HepG2 (cell line): ENCODE results near the gene CAMK2D. TPM values are rescaled to one million over a fixed set of nuclear protein-coding genes. Genes with fewer than 3 reads are reported as not detected.

Experiments
- ELF3 ChIP-seq: IDR thresholded peaks from 2 replicates; pipeline ENCODE4 v1.6.1; 2016; ENCODE audit warnings: missing genetic modification reagents, missing compliant biosample characterization
- FOXA1 ChIP-seq, 2 experiments: fragments of 450-650 bp in 1 of 2; sonication (generic) in 1 of 2; formaldehyde crosslinking in 1 of 2; IDR thresholded peaks; 2 replicates each; pipeline versions ENCODE4 v1.4.0 to v1.6.1; 2016 to 2020; ENCODE audit warnings: missing genetic modification reagents in 1 of 2
- KDM5A ChIP-seq: fragments of 200-600 bp; sonication (generic); IDR thresholded peaks from 2 replicates; pipeline ENCODE4 v1.7.0; 2018; ENCODE audit warnings: antibody characterized with exemption, mild to moderate bottlenecking, low read length, borderline replicate concordance
- KMT2B ChIP-seq: IDR thresholded peaks from 2 replicates; pipeline ENCODE4 v1.6.1; 2016; ENCODE audit warnings: missing genetic modification reagents, missing compliant biosample characterization
- SOX6 ChIP-seq, 2 experiments: fragments of 450-650 bp in 1 of 2; sonication (generic) in 1 of 2; formaldehyde crosslinking in 1 of 2; IDR thresholded peaks; 2 replicates each; pipeline versions ENCODE4 v1.4.0 to v1.6.1; 2017 to 2020; ENCODE audit warnings: antibody characterized with exemption in 1 of 2, mild to moderate bottlenecking in 1 of 2, missing genetic modification reagents in 1 of 2
- TOE1 ChIP-seq: sonication (generic); formaldehyde crosslinking; IDR thresholded peaks from 2 replicates; pipeline ENCODE4 v1.4.0; 2020; ENCODE audit warnings: mild to moderate bottlenecking, missing genetic modification reagents
- ZNF224 ChIP-seq: sonication (generic); formaldehyde crosslinking; IDR thresholded peaks from 2 replicates; pipeline ENCODE4 v1.5.0; 2020; ENCODE audit warnings: mild to moderate bottlenecking, missing genetic modification reagents
- ZSCAN22 ChIP-seq: sonication (generic); formaldehyde crosslinking; IDR thresholded peaks from 2 replicates; pipeline ENCODE4 v1.4.0; 2020; ENCODE audit warnings: mild to moderate bottlenecking, missing genetic modification reagents
- polyA plus RNA-seq, 8 experiments: library from polyadenylated mRNA; depleted of rRNA in 3 of 8; stranded (reverse) in 7 of 8; unstranded in 1 of 8; fragments of >200 nt; fragmentation: Illumina TruSeq in 4 of 8; extraction: Trizol in 4 of 8; gene quantifications; 2 replicates each; pipeline versions ENCODE4 v1.2.1 to v1.2.3, GENCODE V29; 2011 to 2016; ENCODE audit warnings: low read depth in 4 of 8, missing spikeins in 1 of 8, mixed read lengths in 1 of 8; ENCODE audit not compliant: insufficient read depth in 1 of 8
- total RNA-seq, 5 experiments: library from RNA; depleted of rRNA; stranded (reverse); fragments of >200 nt; fragmentation: Illumina TruSeq; extraction: Trizol; gene quantifications; 2 replicates each; pipeline ENCODE4 v1.2.3, GENCODE V29; 2016; ENCODE audit warnings: low read depth in 1 of 5
- TF ChIP-seq, protein P1 (sequence below): sonication (generic); formaldehyde crosslinking; IDR thresholded peaks from 2 replicates; pipeline ENCODE4 v1.4.0; 2020; ENCODE audit warnings: missing genetic modification reagents, mild to moderate bottlenecking, borderline replicate concordance
- TF ChIP-seq, protein P2 (sequence below): sonication (generic); formaldehyde crosslinking; IDR thresholded peaks from 2 replicates; pipeline ENCODE4 v1.4.0; 2020; ENCODE audit warnings: missing genetic modification reagents
- TF ChIP-seq, protein P3 (sequence below): sonication (generic); formaldehyde crosslinking; IDR thresholded peaks from 2 replicates; pipeline ENCODE4 v1.5.0; 2020; ENCODE audit warnings: mild to moderate bottlenecking, missing genetic modification reagents, borderline replicate concordance
- TF ChIP-seq, protein P4 (sequence below), 2 experiments: IDR thresholded peaks; 2 replicates each; pipeline ENCODE4 v1.6.1; 2011 to 2012; ENCODE audit warnings: low read length in 2 of 2, borderline replicate concordance in 1 of 2, low read depth in 1 of 2, mild to moderate bottlenecking in 1 of 2, moderate library complexity in 1 of 2

The CAMK2D gene
- total and polyA plus RNA-seq, 2 of the 13 experiments (the other 11 are each of a cell fraction or from before 2014, with no cell fraction given), result 18.0 to 65.4 TPM

DNA sequence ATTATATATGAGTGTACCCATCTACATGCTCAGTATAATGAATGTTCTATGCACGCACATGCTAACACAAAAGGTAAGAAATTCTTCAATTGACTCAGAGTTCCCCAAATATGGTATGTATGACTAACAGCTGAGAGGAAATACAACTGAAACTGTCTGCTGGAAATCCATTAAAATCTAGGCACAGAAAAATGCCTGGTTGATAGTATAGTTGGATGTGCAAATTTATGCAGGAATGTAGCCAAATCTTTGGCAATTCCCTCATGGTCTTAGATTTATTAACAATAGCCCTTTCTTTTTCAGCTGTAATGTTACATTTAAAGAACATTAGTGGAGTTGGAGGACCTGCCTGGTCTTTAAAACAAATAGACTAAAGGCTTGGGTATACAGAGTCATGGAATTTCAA lies 5.5 kb downstream of the CAMK2D start (continued):
- TF ChIP-seq, protein P1, sequence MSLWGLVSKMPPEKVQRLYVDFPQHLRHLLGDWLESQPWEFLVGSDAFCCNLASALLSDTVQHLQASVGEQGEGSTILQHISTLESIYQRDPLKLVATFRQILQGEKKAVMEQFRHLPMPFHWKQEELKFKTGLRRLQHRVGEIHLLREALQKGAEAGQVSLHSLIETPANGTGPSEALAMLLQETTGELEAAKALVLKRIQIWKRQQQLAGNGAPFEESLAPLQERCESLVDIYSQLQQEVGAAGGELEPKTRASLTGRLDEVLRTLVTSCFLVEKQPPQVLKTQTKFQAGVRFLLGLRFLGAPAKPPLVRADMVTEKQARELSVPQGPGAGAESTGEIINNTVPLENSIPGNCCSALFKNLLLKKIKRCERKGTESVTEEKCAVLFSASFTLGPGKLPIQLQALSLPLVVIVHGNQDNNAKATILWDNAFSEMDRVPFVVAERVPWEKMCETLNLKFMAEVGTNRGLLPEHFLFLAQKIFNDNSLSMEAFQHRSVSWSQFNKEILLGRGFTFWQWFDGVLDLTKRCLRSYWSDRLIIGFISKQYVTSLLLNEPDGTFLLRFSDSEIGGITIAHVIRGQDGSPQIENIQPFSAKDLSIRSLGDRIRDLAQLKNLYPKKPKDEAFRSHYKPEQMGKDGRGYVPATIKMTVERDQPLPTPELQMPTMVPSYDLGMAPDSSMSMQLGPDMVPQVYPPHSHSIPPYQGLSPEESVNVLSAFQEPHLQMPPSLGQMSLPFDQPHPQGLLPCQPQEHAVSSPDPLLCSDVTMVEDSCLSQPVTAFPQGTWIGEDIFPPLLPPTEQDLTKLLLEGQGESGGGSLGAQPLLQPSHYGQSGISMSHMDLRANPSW (CRISPR knock-in tag), result no peak
- TF ChIP-seq, protein P2, sequence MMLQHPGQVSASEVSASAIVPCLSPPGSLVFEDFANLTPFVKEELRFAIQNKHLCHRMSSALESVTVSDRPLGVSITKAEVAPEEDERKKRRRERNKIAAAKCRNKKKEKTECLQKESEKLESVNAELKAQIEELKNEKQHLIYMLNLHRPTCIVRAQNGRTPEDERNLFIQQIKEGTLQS, result no peak
- TF ChIP-seq SOX6 (IDR thresholded peaks at IDR 0.05) (no peak), SOX6 (CRISPR knock-in tag; IDR thresholded peaks at IDR 0.05) (peak; percentile 34; the same call in 1 of the 2 replicates), ZSCAN22 (CRISPR knock-in tag) (no peak), KDM5A (no peak), FOXA1 (IDR thresholded peaks at IDR 0.05) (no peak), FOXA1 (CRISPR knock-in tag; IDR thresholded peaks at IDR 0.05) (peak; percentile 7; the same call in 1 of the 2 replicates), KMT2B (CRISPR knock-in tag) (0 out of 2 replicates have a peak, but pooled peaks have one; percentile 38), ZNF224 (CRISPR knock-in tag) (no peak), TOE1 (CRISPR knock-in tag) (no peak), ELF3 (CRISPR knock-in tag) (peak; percentile 20; the same call in 1 of the 2 replicates)
- TF ChIP-seq, protein P3, sequence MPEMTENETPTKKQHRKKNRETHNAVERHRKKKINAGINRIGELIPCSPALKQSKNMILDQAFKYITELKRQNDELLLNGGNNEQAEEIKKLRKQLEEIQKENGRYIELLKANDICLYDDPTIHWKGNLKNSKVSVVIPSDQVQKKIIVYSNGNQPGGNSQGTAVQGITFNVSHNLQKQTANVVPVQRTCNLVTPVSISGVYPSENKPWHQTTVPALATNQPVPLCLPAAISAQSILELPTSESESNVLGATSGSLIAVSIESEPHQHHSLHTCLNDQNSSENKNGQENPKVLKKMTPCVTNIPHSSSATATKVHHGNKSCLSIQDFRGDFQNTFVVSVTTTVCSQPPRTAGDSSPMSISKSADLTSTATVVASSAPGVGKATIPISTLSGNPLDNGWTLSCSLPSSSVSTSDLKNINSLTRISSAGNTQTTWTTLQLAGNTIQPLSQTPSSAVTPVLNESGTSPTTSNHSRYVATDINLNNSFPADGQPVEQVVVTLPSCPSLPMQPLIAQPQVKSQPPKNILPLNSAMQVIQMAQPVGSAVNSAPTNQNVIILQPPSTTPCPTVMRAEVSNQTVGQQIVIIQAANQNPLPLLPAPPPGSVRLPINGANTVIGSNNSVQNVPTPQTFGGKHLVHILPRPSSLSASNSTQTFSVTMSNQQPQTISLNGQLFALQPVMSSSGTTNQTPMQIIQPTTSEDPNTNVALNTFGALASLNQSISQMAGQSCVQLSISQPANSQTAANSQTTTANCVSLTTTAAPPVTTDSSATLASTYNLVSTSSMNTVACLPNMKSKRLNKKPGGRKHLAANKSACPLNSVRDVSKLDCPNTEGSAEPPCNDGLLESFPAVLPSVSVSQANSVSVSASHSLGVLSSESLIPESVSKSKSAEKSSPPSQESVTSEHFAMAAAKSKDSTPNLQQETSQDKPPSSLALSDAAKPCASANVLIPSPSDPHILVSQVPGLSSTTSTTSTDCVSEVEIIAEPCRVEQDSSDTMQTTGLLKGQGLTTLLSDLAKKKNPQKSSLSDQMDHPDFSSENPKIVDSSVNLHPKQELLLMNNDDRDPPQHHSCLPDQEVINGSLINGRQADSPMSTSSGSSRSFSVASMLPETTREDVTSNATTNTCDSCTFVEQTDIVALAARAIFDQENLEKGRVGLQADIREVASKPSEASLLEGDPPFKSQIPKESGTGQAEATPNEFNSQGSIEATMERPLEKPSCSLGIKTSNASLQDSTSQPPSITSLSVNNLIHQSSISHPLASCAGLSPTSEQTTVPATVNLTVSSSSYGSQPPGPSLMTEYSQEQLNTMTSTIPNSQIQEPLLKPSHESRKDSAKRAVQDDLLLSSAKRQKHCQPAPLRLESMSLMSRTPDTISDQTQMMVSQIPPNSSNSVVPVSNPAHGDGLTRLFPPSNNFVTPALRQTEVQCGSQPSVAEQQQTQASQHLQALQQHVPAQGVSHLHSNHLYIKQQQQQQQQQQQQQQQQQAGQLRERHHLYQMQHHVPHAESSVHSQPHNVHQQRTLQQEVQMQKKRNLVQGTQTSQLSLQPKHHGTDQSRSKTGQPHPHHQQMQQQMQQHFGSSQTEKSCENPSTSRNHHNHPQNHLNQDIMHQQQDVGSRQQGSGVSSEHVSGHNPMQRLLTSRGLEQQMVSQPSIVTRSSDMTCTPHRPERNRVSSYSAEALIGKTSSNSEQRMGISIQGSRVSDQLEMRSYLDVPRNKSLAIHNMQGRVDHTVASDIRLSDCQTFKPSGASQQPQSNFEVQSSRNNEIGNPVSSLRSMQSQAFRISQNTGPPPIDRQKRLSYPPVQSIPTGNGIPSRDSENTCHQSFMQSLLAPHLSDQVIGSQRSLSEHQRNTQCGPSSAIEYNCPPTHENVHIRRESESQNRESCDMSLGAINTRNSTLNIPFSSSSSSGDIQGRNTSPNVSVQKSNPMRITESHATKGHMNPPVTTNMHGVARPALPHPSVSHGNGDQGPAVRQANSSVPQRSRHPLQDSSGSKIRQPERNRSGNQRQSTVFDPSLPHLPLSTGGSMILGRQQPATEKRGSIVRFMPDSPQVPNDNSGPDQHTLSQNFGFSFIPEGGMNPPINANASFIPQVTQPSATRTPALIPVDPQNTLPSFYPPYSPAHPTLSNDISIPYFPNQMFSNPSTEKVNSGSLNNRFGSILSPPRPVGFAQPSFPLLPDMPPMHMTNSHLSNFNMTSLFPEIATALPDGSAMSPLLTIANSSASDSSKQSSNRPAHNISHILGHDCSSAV (CRISPR knock-in tag), result no peak
- TF ChIP-seq, protein P4, sequence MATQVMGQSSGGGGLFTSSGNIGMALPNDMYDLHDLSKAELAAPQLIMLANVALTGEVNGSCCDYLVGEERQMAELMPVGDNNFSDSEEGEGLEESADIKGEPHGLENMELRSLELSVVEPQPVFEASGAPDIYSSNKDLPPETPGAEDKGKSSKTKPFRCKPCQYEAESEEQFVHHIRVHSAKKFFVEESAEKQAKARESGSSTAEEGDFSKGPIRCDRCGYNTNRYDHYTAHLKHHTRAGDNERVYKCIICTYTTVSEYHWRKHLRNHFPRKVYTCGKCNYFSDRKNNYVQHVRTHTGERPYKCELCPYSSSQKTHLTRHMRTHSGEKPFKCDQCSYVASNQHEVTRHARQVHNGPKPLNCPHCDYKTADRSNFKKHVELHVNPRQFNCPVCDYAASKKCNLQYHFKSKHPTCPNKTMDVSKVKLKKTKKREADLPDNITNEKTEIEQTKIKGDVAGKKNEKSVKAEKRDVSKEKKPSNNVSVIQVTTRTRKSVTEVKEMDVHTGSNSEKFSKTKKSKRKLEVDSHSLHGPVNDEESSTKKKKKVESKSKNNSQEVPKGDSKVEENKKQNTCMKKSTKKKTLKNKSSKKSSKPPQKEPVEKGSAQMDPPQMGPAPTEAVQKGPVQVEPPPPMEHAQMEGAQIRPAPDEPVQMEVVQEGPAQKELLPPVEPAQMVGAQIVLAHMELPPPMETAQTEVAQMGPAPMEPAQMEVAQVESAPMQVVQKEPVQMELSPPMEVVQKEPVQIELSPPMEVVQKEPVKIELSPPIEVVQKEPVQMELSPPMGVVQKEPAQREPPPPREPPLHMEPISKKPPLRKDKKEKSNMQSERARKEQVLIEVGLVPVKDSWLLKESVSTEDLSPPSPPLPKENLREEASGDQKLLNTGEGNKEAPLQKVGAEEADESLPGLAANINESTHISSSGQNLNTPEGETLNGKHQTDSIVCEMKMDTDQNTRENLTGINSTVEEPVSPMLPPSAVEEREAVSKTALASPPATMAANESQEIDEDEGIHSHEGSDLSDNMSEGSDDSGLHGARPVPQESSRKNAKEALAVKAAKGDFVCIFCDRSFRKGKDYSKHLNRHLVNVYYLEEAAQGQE (IDR thresholded peaks at IDR 0.05; ENCODE audit: borderline replicate concordance in 1 of 2, low read depth in 1 of 2, low read length in 2 of 2), result no peak
